ENCODE data around the gene KLHL10.

- TF ChIP-seq BHLHE40 (IDR thresholded peaks at IDR 0.05; ENCODE audit: low read depth, low read length), result no peak
- no peak for TF ChIP-seq PHF8 (IDR thresholded peaks at IDR 0.05; ENCODE audit: borderline replicate concordance, low read depth)
- TF ChIP-seq POLR2A (IDR thresholded peaks at IDR 0.05; ENCODE audit: low read length), result no peak
- TF ChIP-seq CTCF (IDR thresholded peaks at IDR 0.05), result no peak
- TF ChIP-seq MYC (IDR thresholded peaks at IDR 0.05; ENCODE audit: borderline replicate concordance, low read length), result no peak
- TF ChIP-seq, protein P1, sequence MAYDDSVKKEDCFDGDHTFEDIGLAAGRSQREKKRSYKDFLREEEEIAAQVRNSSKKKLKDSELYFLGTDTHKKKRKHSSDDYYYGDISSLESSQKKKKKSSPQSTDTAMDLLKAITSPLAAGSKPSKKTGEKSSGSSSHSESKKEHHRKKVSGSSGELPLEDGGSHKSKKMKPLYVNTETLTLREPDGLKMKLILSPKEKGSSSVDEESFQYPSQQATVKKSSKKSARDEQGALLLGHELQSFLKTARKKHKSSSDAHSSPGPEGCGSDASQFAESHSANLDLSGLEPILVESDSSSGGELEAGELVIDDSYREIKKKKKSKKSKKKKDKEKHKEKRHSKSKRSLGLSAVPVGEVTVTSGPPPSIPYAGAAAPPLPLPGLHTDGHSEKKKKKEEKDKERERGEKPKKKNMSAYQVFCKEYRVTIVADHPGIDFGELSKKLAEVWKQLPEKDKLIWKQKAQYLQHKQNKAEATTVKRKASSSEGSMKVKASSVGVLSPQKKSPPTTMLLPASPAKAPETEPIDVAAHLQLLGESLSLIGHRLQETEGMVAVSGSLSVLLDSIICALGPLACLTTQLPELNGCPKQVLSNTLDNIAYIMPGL (CRISPR knock-in tag; IDR thresholded peaks at IDR 0.05; ENCODE audit: borderline replicate concordance), result no peak
- no peak for TF ChIP-seq RNF2 (IDR thresholded peaks at IDR 0.05; ENCODE audit: borderline replicate concordance, low read depth)
Observed at GRCh38 chr17:41844971-41845370, 7.3 kb downstream of the KLHL10 start.

All from A549 (cell line).